Effector CD8-positive, alpha-beta T cell (primary cell): Measurements from ENCODE around the gene PODNL1.
"Not testable (repeated sequence)": the region's sequence is repeated elsewhere in the genome, so short reads cannot be mapped to it uniquely, and the experiment has no call there.

Experiments
- DNase-seq: peaks from one replicate; lab custom pipeline; 2025; lab: John Stamatoyannopoulos, UW

The PODNL1 gene

GRCh38 chr19:13926010-13926409, 12.2 kb downstream of the PODNL1 start:
- DNase-seq: no peak

- no peak for DNase-seq
Measured at GRCh38 chr19:13923194-13923987, 14.8 kb downstream of the PODNL1 start.

GRCh38 chr19:13922118-13922517, 16.1 kb downstream of the PODNL1 start:
- not testable (repeated sequence) for DNase-seq

GRCh38 chr19:13920940-13921747, 17.1 kb downstream of the PODNL1 start:
- no peak for DNase-seq

DNA sequence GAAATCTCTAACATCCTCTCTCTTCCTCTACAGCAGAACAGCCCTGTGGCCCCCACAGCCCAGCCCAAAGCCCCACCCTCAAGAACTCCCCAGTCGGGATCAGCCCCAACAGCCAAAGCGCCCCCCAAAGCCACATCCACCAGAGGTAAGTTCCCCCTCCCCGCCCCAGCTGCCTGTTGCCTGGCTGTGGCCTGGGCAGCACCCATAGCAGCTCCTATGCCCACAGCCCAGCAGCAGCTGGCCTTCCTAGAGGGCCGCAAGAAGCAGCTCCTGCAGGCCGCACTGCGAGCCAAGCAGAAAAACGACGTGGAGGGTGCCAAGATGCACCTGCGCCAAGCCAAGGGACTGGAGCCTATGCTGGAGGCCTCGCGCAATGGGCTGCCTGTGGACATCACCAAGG, 17.7 kb downstream of the PODNL1 start:
- DNase-seq: no peak

- no peak for DNase-seq
Measured at GRCh38 chr19:13918726-13919411, 19.3 kb downstream of the PODNL1 start.

- DNase-seq: no peak
Measured at GRCh38 chr19:13917888-13918406, 20.3 kb downstream of the PODNL1 start.

- no peak for DNase-seq
Measured at GRCh38 chr19:13914777-13915176, 23.4 kb downstream of the PODNL1 start.

- no peak for DNase-seq
Measured at GRCh38 chr19:13913352-13913751, 24.9 kb downstream of the PODNL1 start.

DNA sequence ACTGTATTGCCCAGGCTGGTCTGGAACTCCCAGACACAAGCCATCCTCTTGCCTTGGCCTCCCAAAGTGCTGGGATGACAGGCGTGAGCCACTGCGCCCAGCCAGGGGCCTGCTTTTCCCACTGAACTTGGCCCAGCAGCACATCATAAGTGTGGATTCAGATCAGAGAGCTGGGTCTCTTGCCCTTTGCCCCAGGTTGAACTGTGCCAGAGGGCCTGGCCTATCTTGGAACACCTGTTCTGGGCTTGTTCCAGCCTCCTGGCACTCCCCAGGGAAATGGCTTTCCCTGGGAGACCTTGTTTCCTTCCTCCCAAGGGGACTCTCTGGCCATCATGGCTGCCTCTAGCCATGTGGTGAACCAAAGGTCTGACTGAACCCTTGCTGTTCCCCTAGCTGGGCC, 28.8 kb downstream of the PODNL1 start:
- DNase-seq: no peak

- DNase-seq: no peak
Measured at GRCh38 chr19:13908674-13909073, 29.5 kb downstream of the PODNL1 start.

DNA sequence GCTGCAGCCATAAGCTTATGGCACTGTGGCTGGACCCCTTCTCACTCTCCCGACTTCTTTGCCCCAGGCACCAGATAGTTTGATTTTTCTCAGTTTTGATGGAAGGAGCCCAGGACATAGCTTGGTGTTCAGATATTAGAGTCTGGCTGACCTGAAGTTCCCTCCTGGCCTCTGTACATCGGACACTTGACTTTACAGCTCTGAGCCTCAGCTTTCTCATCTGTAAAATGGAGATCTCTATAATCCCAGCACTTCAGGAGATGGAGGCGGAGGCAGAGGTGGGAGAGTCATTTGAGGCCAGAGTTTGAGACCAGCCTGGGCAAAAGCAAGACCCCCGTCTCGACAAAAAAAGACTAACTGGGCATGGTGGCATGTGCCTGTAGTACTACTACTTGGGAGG, 31.3 kb downstream of the PODNL1 start:
- DNase-seq: no peak

GRCh38 chr19:13906521-13906904, 31.7 kb downstream of the PODNL1 start:
- DNase-seq: peak; percentile 29

- peak; percentile 90 for DNase-seq
Measured at GRCh38 chr19:13905634-13906520, 32.3 kb downstream of the PODNL1 start, which contains the start of the genes BRME1 and CC2D1A. BRME1 (minus strand) TSS chr19:13906117; CDS start chr19:13904892, 1,225 bp downstream. CC2D1A (plus strand) TSS chr19:13906201; CDS start chr19:13906442, 241 bp downstream.

DNA sequence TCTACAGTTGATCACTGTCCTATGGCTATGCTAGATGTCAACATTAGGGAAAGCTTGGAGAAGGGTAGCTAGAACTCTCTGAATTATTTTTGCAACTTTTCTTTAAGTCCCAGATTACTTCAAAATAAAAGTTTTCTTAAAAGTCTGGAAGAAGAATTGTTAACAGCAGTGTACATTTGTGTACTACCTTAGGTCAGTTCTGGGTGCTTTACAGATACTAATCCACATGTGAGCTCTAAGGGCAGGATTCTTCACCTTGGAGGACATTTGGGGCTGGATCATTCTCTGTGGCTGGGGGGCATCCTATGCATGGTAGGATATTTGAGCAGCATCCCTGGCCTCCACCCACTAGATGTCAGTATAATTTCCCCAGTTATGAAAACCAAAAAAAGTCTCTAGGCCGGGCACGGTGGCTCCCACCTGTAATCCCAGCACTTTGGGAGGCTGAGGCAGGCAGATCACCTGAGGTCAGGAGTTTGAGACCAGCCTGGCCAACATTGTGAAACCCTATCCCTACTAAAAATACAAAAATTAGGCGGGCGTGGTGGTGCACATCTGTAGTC, 35.1 kb downstream of the PODNL1 start:
- DNase-seq: no peak

- no peak for DNase-seq
Measured at GRCh38 chr19:13899912-13900584, 38.2 kb downstream of the PODNL1 start.

GRCh38 chr19:13899393-13899792, 38.8 kb downstream of the PODNL1 start:
- no peak for DNase-seq

GRCh38 chr19:13896227-13896626, 42.0 kb downstream of the PODNL1 start:
- no peak for DNase-seq

- DNase-seq: no peak
Measured at GRCh38 chr19:13894552-13894951, 43.7 kb downstream of the PODNL1 start.

- DNase-seq: no peak
Measured at GRCh38 chr19:13892870-13893269, 45.3 kb downstream of the PODNL1 start.
